Measurements from ENCODE around the gene PCARE. TPM values are rescaled to one million over a fixed set of nuclear protein-coding genes. Genes with fewer than 3 reads are reported as not detected.

Gene PCARE
- total and polyA plus RNA-seq, 5 donors from 2014 or later, result not detected

GRCh38 chr2:29042561-29043075 lies 31.7 kb downstream of the PCARE start:
- Mint-ChIP-seq H3K27ac (no peak overlapping the region), H3K36me3 (no peaks in the 10 kb centered on the region), H3K4me3 (no peak overlapping the region), H3K9me3 (no peaks in the 10 kb centered on the region), H3K4me1 (no peaks in the 10 kb centered on the region), H3K27me3 (no peaks in the 10 kb centered on the region)
- Histone ChIP-seq H3K27me3 (ENCODE audit: control insufficient read depth, insufficient read depth, low read length) (no peaks in the 10 kb centered on the region), H3K4me1 (ENCODE audit: control insufficient read depth, insufficient read depth, low read length, poor library complexity, severe bottlenecking) (no peaks in the 10 kb centered on the region), H3K36me3 (ENCODE audit: control insufficient read depth, insufficient read depth, low read length) (no peaks in the 10 kb centered on the region), H3K27ac (ENCODE audit: insufficient read depth, low read length, poor library complexity, severe bottlenecking) (no peak overlapping the region), H3K9me3 (ENCODE audit: control insufficient read depth in 2 of 2, low read length in 2 of 2) (no peaks in the 10 kb centered on the region), H3K4me3 (ENCODE audit: low read depth, low read length) (no peak overlapping the region)
- ATAC-seq (ENCODE audit: low read depth in 2 of 2) (no peak), DNase-seq (no peak)

- ATAC-seq (ENCODE audit: low read depth in 2 of 2), result no peak
- H3K4me3 Mint-ChIP-seq, result no peak overlapping the region
- H3K27me3 ChIP-seq (ENCODE audit: control insufficient read depth, insufficient read depth, low read length), result no peaks in the 10 kb centered on the region
- H3K36me3 ChIP-seq (ENCODE audit: control insufficient read depth, insufficient read depth, low read length), result no peaks in the 10 kb centered on the region
- no peak overlapping the region for H3K27ac Mint-ChIP-seq
- H3K4me3 ChIP-seq (ENCODE audit: low read depth, low read length), result no peak overlapping the region
- H3K36me3 Mint-ChIP-seq, result no peaks in the 10 kb centered on the region
- no peaks in the 10 kb centered on the region for H3K9me3 Mint-ChIP-seq
- H3K9me3 ChIP-seq (ENCODE audit: control insufficient read depth in 2 of 2, low read length in 2 of 2), result no peaks in the 10 kb centered on the region
- no peak overlapping the region for H3K27ac ChIP-seq (ENCODE audit: insufficient read depth, low read length, poor library complexity, severe bottlenecking)
- no peaks in the 10 kb centered on the region for H3K27me3 Mint-ChIP-seq
- DNase-seq, result no peak
- H3K4me1 ChIP-seq (ENCODE audit: control insufficient read depth, insufficient read depth, low read length, poor library complexity, severe bottlenecking), result no peaks in the 10 kb centered on the region
- H3K4me1 Mint-ChIP-seq, result no peaks in the 10 kb centered on the region
These were observed 33.1 kb downstream of the PCARE start for GRCh38 chr2:29041161-29041660.

- H3K4me1 Mint-ChIP-seq, result peaks cover 0 to 3% (median 0%) of the 10 kb centered on the region in 4 donors
- DNase-seq (no peak), ATAC-seq (ENCODE audit: low read depth in 2 of 2) (no peak)
- no peak overlapping the region for H3K27ac Mint-ChIP-seq
- H3K36me3 ChIP-seq (ENCODE audit: control insufficient read depth, insufficient read depth, low read length), result no peaks in the 10 kb centered on the region
- H3K9me3 ChIP-seq (ENCODE audit: control insufficient read depth in 2 of 2, low read length in 2 of 2), result no peaks in the 10 kb centered on the region
- no peaks in the 10 kb centered on the region for H3K27me3 ChIP-seq (ENCODE audit: control insufficient read depth, insufficient read depth, low read length)
- no peak overlapping the region for H3K4me3 Mint-ChIP-seq
- H3K9me3 Mint-ChIP-seq, result no peaks in the 10 kb centered on the region
- no peaks in the 10 kb centered on the region for H3K27me3 Mint-ChIP-seq
- H3K36me3 Mint-ChIP-seq, result peaks cover 5% of the 10 kb centered on the region
- no peak overlapping the region for H3K27ac ChIP-seq (ENCODE audit: insufficient read depth, low read length, poor library complexity, severe bottlenecking)
- no peak overlapping the region for H3K4me3 ChIP-seq (ENCODE audit: low read depth, low read length)
- no peaks in the 10 kb centered on the region for H3K4me1 ChIP-seq (ENCODE audit: control insufficient read depth, insufficient read depth, low read length, poor library complexity, severe bottlenecking)
These were observed 33.8 kb downstream of the PCARE start for GRCh38 chr2:29040552-29040951.

DNA sequence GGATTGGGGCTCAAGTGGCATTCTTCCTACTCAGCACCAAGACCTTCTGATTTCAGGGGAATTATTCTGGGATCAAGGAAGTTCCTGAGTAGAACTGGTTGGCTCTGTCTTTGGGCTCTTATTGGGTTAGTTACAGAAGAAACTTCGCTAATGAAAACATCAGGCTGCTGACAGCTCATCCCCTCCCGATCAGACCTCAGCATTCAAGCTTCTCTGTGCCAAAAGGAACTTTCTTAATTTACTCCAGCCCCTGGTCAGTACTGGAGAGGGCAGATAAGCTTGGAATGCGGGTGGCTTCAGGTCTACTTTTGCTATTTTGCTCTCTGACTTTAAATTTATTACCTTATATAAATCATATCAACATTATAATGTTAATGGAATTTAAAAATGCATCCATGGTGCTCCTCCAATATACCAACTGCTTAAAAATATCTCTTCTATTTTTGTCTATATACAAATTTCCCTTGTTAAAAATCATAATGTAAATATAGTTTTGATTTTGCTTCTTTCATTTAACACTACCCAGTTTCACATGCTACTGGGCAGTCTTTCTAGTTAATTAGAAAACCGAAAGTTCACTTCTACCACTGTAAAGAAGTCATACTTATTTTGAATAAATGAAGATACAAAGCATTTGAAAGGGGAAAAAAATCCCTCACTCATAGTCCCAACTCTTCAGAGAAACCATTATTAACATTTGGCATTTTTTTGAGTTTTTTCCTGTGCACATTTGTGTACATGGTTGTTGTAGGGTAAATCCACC lies 34.4 kb downstream of the PCARE start:
- no peak overlapping the region for H3K4me3 ChIP-seq (ENCODE audit: low read depth, low read length)
- no peaks in the 10 kb centered on the region for H3K27me3 ChIP-seq (ENCODE audit: control insufficient read depth, insufficient read depth, low read length)
- Mint-ChIP-seq H3K27me3 (no peaks in the 10 kb centered on the region), H3K36me3 (peaks cover 5% of the 10 kb centered on the region), H3K4me3 (no peak overlapping the region), H3K27ac (peak overlapping the region in 1 of 3 donors; percentile 40), H3K9me3 (no peaks in the 10 kb centered on the region), H3K4me1 (peaks cover 0 to 4% (median 0%) of the 10 kb centered on the region in 4 donors)
- no peak for ATAC-seq (ENCODE audit: low read depth in 2 of 2)
- no peak for DNase-seq
- no peak overlapping the region for H3K27ac ChIP-seq (ENCODE audit: insufficient read depth, low read length, poor library complexity, severe bottlenecking)
- no peaks in the 10 kb centered on the region for H3K36me3 ChIP-seq (ENCODE audit: control insufficient read depth, insufficient read depth, low read length)
- H3K9me3 ChIP-seq (ENCODE audit: control insufficient read depth in 2 of 2, low read length in 2 of 2), result no peaks in the 10 kb centered on the region
- H3K4me1 ChIP-seq (ENCODE audit: control insufficient read depth, insufficient read depth, low read length, poor library complexity, severe bottlenecking), result no peaks in the 10 kb centered on the region

GRCh38 chr2:29035016-29035745 lies 39.1 kb downstream of the PCARE start:
- Histone ChIP-seq H3K27me3 (ENCODE audit: control insufficient read depth, insufficient read depth, low read length) (no peaks in the 10 kb centered on the region), H3K27ac (ENCODE audit: insufficient read depth, low read length, poor library complexity, severe bottlenecking) (no peak overlapping the region), H3K36me3 (ENCODE audit: control insufficient read depth, insufficient read depth, low read length) (no peaks in the 10 kb centered on the region), H3K9me3 (ENCODE audit: control insufficient read depth in 2 of 2, low read length in 2 of 2) (no peaks in the 10 kb centered on the region), H3K4me1 (ENCODE audit: control insufficient read depth, insufficient read depth, low read length, poor library complexity, severe bottlenecking) (no peaks in the 10 kb centered on the region), H3K4me3 (ENCODE audit: low read depth, low read length) (no peak overlapping the region)
- no peak for ATAC-seq (ENCODE audit: low read depth in 2 of 2)
- Mint-ChIP-seq H3K4me1 (peaks cover 0 to 12% (median 5%) of the 10 kb centered on the region in 4 donors), H3K36me3 (peaks cover 14% of the 10 kb centered on the region), H3K4me3 (no peak overlapping the region), H3K27me3 (no peaks in the 10 kb centered on the region), H3K27ac (peak overlapping the region in 1 of 3 donors; percentile 72), H3K9me3 (no peaks in the 10 kb centered on the region)
- no peak for DNase-seq

GRCh38 chr2:29033656-29034055 lies 40.7 kb downstream of the PCARE start:
- ATAC-seq (ENCODE audit: low read depth in 2 of 2) (no peak), DNase-seq (no peak)
- H3K27me3 ChIP-seq (ENCODE audit: control insufficient read depth, insufficient read depth, low read length), result no peaks in the 10 kb centered on the region
- Mint-ChIP-seq H3K4me3 (no peak overlapping the region), H3K27me3 (no peaks in the 10 kb centered on the region), H3K4me1 (peaks cover 0 to 18% (median 5%) of the 10 kb centered on the region in 4 donors), H3K9me3 (no peaks in the 10 kb centered on the region), H3K27ac (peak overlapping the region in 1 of 3 donors; percentile 55), H3K36me3 (peaks cover 14% of the 10 kb centered on the region)
- H3K9me3 ChIP-seq (ENCODE audit: control insufficient read depth in 2 of 2, low read length in 2 of 2), result no peaks in the 10 kb centered on the region
- H3K4me3 ChIP-seq (ENCODE audit: low read depth, low read length), result no peak overlapping the region
- no peak overlapping the region for H3K27ac ChIP-seq (ENCODE audit: insufficient read depth, low read length, poor library complexity, severe bottlenecking)
- no peaks in the 10 kb centered on the region for H3K4me1 ChIP-seq (ENCODE audit: control insufficient read depth, insufficient read depth, low read length, poor library complexity, severe bottlenecking)
- H3K36me3 ChIP-seq (ENCODE audit: control insufficient read depth, insufficient read depth, low read length), result no peaks in the 10 kb centered on the region

DNA sequence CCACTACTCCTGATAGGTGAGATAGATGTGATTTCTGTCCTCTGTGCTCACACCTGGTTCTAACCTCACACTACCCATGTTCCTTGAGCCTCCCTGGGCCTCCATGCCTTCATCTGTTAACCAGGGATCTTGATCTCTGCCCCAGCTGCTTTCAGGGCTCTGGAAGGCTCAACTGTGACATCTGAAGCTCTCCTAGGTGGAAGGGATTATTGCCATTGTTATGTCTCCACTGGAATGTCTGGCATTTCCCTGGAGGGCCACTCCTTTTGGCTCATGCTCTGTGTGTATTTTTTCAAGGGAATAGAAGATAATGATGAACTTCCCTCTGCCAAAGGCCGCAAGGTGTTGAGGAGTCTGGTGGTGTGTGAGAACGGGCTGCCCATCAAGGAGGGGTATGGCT lies 41.2 kb downstream of the PCARE start:
- Mint-ChIP-seq H3K36me3 (peaks cover 14% of the 10 kb centered on the region), H3K27me3 (no peaks in the 10 kb centered on the region), H3K9me3 (no peaks in the 10 kb centered on the region), H3K4me3 (no peak overlapping the region), H3K27ac (peak overlapping the region in 1 of 3 donors; percentile 59), H3K4me1 (peaks cover 0 to 18% (median 5%) of the 10 kb centered on the region in 4 donors)
- ATAC-seq (ENCODE audit: low read depth in 2 of 2) (no peak), DNase-seq (no peak)
- Histone ChIP-seq H3K4me1 (ENCODE audit: control insufficient read depth, insufficient read depth, low read length, poor library complexity, severe bottlenecking) (no peaks in the 10 kb centered on the region), H3K36me3 (ENCODE audit: control insufficient read depth, insufficient read depth, low read length) (no peaks in the 10 kb centered on the region), H3K9me3 (ENCODE audit: control insufficient read depth in 2 of 2, low read length in 2 of 2) (no peaks in the 10 kb centered on the region), H3K4me3 (ENCODE audit: low read depth, low read length) (no peak overlapping the region), H3K27ac (ENCODE audit: insufficient read depth, low read length, poor library complexity, severe bottlenecking) (no peak overlapping the region), H3K27me3 (ENCODE audit: control insufficient read depth, insufficient read depth, low read length) (no peaks in the 10 kb centered on the region)
